ENCODE data around the gene MRPL34.

The MRPL34 gene

DNA sequence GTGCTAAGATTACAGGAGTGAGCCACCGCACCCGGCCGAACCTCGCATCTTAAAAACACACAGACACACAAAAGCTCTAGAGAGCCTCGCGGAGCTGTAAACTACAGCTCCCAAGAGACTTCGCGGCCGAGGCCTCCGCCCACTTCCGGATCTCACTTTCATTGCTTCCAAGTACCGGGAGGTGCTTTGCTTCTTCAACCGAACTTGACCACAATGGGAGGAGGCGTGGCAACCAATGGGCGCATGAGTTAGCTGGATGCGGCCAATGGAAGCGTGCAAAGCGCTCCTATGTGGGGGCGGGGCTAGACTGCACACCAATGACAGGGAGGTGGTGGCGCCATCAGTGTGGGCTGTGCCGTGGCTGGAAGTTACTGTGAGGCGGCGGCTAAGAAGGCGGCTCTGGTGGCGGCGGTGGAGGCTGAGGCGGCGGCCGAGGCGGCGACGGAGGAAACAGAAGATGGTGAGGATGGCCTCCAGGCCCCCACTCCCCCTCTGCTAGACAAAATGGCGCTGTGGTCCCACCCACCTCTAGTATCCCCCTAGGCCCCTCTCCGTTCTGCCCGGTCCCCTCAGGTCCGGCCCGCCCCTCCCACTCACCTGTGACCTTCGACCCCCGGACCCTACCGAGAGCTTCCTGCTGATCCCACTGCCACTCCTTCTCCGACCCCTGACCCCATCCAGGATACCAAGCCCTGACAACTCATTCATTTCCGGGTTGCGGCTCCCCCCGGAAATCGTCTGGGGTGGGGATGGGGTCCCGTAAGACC lies 3.7 kb downstream of the MRPL34 start, which contains the start of gene DDA1:
TSS of gene DDA1 (plus strand) at position 366 of the 767 bp plus-strand sequence. CDS start at position 458, 92 bp downstream.
- H3K4me3 ChIP-seq (ENCODE audit: low read depth, low read length) = peak within 1 kb of the TSS; percentile 96

DNA sequence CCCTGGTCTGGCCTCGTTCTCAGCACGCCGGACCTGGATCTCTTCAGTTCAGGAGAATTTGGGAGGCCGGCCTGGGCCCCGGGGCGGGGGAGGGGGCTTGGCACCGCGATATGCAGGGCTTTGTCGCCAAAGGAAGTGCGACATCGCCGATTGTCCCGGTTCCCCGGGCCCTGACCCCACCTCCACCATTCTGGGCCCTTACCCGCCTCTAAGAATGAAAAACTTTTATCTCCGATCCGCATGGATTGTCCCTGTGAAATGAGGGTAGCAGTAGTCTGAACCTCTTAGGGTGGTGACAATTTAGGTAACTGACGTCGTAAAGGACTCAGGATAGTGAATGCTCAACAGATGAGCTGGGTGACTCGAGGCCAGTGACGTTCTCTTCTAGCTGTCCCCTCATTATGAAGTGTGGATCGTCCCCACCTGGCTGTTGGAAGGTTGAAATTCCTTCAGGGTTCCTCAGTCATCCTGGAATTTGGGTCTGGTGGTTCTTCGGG lies 4.3 kb downstream of the MRPL34 start:
- peak overlapping the region; percentile 96 for H3K4me3 ChIP-seq (ENCODE audit: low read depth, low read length)

DNA sequence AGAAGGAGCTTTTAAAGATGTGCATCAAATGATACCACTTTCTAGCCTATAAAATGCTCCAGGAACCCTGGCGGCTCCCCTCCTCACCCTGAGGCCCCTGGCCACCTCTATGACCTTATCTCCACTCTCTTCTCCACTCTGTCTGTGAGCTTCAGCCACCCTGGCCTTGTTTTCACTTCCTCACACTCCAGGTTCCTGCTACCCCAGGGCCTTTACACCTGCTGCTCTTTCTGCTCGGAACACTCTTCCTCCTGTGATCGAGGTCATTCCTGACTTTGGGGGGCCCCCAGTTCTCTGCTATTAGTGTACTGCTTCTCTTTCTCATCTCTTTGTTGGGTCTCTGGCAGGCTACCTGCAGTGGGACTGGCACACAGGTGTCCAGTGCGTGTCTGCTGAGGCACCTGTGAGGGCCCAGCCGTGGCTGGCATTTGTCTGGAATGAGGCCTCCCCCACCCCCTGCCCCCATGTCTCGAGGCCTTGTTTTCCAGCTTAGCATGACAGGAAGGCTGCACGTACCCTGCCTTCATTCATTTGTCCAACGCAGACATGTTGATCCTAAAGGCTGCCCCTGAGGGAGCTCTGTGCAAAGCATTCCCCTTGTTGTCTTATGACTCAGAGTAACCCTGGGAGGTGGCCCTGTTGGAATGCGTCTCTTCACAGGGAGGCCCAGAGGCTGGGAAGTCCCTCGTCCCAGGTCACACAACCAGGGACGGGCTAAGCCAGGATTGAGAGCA lies 6.0 kb downstream of the MRPL34 start:
- H3K4me3 ChIP-seq (ENCODE audit: low read depth, low read length) = no peak overlapping the region

DNA sequence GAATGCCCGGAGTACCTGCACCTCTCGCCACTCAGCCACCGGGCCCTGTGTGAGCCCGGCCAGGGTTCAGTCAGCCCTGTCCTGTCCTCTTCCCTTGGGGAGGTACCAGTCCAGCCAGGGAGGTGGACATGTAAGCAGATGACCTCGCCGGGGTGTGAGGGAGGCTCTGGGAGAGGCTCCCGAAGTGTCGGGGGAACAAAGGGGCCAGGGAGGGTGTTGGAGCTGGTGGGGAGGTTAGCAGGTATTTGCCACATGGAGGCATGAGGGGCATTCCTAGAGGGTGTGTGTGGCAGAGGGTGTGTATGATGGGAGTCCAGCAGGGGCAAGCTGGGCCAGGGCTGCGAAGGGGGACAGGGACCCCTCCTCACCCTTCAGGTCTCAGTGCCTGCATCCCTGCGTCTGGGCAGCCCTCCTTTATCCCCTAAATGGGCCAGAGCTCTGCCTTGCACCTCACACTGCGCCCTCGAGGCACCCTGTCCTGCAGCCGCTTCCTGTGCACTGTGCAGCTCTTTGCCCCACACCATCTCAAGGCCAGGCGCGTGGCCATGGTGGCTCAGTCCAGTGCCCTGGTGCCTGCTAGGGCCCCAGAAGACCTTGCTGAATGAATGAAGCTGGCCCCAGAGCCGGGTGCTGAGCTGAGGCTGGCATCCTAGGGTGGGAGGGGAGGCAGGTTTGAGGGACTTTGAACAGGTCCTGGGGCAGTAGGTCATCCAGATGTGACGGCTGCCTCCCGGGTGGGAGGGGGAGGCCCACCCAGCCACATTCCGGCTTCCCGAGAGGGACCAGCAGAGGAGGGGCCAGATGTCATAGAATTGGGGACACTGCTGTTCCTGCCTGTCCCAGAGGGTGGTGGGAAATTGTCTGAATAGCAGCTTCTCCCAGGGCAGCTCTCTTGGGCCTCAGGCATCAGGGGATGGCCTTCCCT lies 6.8 kb downstream of the MRPL34 start:
- no peak overlapping the region for H3K4me3 ChIP-seq (ENCODE audit: low read depth, low read length)

DNA sequence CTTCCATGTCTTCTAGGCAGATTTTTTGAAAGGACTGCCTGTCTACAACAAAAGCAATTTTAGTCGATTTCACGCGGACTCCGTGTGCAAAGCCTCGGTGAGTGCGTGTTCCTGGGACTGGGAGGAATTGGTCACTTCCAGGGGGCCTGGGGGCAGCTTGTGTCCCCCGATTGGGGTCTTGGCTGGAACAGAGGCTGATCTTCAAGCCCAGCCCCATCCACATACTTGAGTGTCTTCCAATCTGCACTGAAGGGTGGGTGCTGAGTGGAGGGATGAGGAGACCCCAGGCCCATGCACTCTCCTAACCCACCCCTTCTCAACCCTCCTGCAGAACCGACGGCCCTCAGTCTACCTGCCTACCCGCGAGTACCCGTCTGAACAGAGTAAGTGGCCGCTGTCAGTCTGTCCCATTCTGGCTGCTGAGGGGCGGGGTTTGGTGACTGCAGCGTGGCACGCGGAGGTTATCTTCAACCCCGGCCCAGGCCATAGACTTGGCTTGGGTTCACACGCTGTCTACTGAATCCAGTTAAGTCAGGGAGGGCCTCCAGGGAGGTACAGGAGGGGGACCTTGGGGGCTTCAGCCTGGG lies 8.4 kb downstream of the MRPL34 start:
- H3K4me3 ChIP-seq (ENCODE audit: low read depth, low read length) = no peak overlapping the region

DNA sequence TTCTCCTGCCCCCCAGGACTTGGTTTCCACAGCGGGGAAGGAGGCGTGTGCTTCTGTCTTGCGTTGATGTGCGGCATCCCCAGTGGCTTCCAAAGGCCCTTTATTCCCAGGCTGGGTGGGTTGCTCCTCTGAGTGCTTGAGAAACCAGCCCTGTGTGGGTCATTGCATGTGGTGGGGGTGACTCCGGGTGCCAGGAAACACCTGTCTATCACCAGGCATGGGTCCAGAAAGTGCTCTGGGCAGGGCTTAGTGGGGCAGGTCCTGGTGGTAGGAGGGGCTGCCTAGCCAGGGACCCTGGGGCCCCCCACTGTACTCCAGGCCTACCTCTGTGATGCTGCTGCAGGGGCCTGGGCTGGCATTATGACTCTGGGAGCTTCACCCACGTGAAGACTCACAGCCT lies 13.3 kb downstream of the MRPL34 start:
- no peak overlapping the region for H3K4me3 ChIP-seq (ENCODE audit: low read depth, low read length)

DNA sequence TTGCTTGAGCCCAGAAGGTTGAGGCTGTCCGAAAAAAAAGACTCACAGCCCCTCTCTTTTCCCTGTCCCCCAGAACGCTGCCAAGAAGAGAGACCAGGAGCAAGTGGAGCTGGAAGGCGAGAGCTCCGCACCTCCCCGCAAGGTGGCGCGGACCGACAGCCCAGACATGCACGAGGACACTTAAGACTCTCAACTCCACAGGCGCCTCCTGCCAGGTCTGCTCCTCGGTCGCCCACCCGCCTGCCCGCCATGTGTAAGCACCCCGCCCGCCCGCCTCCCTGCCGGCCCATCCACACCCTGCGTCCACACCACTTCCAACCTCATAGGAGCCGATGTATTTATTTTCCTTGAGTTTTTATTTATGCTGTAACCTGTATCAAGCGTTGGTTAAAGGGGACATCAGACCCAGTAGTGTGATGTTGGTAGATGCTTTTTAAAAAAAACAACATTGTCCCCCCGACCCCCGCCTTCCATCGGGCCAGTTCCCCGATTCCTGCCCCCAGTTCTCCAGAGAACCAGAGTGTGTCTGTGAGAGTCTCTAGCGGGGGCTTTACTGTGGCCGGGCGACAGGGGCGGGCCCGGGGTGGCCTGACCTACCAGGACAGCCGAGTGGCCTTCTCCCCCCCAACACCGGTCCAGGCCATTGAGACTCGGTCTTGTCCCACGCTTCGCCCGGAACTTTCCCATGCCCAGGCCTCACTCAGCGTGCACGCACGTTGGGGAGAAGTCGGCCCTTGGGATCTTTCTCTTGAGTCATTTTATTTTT lies 14.0 kb downstream of the MRPL34 start:
- no peak overlapping the region for H3K4me3 ChIP-seq (ENCODE audit: low read depth, low read length)

- H3K4me3 ChIP-seq (ENCODE audit: low read depth, low read length) = no peak overlapping the region
These were observed 14.8 kb downstream of the MRPL34 start for GRCh38 chr19:17320435-17320834.

DNA sequence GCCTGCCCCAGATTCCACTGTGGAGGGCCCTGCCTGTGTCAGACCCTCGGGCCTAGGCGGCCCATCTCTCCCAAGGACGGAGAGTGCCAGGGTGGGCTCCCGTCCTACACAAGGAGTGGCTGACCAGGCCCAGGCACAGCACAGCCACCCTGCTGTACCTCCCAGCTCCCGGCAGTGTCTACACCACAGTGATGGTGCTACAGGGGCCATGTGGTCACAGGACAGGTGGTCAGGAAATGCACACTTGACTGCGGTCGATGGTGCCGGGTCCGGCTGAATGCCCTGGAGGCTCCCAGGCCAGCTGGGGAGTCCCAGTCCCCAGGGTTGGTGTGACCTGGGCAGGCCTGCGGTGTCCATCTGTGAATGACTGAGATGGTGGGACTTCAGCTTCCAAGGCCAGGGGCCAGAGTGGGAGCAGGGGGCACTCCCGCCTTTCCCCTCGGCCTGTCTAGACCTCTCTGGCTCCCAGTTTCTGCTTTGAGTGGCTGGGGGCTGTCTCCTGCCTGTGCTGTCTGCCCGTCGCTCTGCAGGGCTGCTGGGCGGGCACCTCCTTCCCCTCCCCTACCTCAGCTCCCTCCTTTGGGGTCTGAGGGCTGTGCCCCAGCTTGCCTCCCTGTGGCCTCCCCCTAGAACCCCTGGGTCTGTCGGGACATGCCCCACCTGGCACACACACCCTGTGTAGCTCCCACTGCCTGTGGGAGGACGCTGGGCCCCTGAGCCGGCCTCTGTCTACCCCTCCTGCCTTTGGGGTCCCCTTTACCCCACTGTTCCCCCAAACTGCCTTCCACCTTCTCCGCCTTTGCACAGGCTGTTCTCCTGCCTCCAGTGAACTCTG lies 16.2 kb downstream of the MRPL34 start:
- H3K4me3 ChIP-seq (ENCODE audit: low read depth, low read length) = no peak overlapping the region

- no peak overlapping the region for H3K4me3 ChIP-seq (ENCODE audit: low read depth, low read length)
These were observed 17.2 kb downstream of the MRPL34 start for GRCh38 chr19:17322854-17323253.

DNA sequence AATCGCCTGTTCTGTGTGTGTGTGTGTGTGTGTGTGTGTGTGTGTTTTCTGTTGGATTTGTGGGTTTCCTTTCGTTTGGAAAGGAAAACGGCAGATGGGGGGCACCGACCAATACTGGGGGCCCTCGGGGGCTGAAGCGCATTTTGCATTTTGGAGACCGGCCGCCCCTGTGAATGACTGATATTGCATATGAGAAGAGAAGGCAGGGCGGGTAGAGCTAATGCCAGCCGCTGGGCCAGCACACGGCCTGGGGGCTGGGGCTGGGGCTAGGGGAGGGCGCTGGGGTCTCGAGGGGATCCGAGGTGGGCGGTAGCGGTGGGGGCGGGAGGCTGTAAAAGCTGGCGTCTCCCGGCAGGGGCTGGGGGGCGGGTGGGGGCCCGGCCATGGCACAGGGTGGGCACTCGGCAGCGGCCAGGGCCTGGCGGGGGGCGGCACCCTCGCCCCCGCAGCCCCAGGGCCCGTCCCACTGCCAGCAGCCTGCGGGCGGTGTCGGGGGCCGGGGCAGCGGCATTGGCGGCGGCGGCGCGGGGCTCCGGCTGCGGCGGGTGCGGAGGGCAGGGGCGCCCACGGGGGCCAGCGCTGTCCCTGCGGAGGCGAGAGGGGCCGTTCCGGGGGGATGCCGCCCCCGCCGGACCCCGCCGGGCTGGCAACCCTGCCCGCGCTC lies 17.8 kb downstream of the MRPL34 start:
- H3K4me3 ChIP-seq (ENCODE audit: low read depth, low read length) = no peak overlapping the region

- no peak overlapping the region for H3K4me3 ChIP-seq (ENCODE audit: low read depth, low read length)
These were observed 18.3 kb downstream of the MRPL34 start for GRCh38 chr19:17323964-17324332.

DNA sequence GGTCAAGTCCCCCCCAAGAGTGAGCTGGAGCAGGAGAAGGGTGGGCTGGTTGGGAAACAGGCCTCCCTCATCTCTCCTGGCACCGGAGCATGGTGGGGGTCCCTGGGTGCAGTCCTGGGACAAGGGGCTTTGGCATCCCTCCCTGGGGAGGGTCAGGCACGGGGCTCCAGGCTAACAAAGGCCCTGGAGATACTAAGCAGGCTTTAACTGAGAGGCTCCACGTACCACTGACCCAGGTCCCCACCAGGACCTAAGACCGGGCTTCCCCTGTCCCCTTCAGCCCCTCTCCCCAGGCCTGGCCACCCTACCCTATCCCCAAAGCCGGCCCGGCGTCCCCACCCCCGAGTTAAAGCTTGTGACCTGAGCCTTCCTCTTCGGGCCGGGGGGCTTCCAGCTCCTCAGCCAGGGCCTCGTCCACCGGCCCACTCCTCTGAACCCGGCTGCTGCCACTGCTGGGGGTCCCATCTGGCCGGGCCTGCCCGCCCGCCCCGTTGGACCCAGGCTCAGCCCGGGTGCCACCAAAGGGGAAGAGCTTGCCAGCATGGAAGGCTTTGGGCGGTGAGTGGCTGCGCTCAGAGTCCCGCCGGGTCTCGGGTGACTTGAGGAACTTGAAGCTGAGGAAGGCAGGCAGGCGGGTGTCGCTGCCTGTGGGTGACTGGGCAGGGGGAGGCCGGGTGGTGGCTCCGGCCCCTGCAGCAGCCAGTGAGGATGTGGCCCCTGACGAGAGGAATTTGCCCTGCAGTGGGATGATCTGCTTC lies 18.9 kb downstream of the MRPL34 start:
- no peak overlapping the region for H3K4me3 ChIP-seq (ENCODE audit: low read depth, low read length)

GRCh38 chr19:17325133-17325532 lies 19.5 kb downstream of the MRPL34 start:
- no peak overlapping the region for H3K4me3 ChIP-seq (ENCODE audit: low read depth, low read length)

GRCh38 chr19:17325881-17326594 lies 20.4 kb downstream of the MRPL34 start:
- no peak overlapping the region for H3K4me3 ChIP-seq (ENCODE audit: low read depth, low read length)

DNA sequence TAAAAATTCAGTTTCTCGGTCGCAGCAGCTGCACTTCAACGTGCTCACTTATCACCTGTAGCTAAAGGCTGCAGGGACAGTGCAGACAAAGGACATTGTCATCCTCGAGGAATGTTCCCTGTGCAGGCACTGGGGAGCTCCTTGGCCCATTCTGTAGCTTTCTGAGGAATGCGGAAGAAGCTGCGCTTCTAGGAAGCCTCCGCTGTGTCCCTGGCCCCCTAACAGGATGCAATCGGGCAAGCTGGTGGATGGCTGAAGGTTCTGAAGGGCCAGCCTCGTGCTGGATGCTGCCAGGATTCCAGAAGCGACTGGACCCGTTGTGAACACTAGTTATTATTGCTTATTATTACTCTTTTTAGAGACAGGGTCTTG lies 20.9 kb downstream of the MRPL34 start:
- H3K4me3 ChIP-seq (ENCODE audit: low read depth, low read length) = no peak overlapping the region

DNA sequence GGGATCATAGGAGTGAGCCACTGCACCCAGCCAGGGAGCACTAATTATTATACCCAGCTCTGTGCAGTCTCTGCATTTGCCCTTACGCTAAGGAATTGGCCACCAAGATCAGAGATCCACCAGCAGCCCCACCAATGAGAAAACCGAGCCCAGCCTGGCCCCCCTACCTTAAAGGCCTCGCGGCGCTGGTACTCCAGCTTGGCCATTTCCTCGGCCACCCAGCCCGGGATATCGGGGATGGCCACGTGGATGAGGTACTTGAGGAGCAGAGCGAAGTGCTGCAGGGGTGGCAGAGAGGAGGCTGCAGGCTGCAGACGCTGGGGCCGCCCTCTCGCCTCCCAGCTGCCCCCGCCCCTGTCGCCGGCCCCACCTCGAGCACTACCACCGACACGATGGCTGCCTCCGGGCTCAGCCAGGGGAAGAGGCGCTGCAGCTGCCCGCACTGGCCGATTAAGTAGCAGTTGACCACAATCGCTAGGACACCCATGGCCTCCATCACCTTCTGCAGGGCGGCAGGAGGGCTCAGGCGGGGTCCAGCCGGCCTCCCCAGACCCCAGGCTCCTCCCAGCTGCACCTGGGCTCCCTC lies 21.5 kb downstream of the MRPL34 start:
- peak overlapping the region; percentile 51 for H3K4me3 ChIP-seq (ENCODE audit: low read depth, low read length)
